GM18519 (cell line): ENCODE results near the gene ATRN.

Source experiments
- ATAC-seq: cut with Tn5 transposase; IDR thresholded peaks from one replicate; pipeline ENCODE4 v1.9.1; 2021; ENCODE audit warnings: mild to moderate bottlenecking, moderate library complexity; ENCODE audit not compliant: unreplicated experiment, low FRiP score

The ATRN gene

DNA sequence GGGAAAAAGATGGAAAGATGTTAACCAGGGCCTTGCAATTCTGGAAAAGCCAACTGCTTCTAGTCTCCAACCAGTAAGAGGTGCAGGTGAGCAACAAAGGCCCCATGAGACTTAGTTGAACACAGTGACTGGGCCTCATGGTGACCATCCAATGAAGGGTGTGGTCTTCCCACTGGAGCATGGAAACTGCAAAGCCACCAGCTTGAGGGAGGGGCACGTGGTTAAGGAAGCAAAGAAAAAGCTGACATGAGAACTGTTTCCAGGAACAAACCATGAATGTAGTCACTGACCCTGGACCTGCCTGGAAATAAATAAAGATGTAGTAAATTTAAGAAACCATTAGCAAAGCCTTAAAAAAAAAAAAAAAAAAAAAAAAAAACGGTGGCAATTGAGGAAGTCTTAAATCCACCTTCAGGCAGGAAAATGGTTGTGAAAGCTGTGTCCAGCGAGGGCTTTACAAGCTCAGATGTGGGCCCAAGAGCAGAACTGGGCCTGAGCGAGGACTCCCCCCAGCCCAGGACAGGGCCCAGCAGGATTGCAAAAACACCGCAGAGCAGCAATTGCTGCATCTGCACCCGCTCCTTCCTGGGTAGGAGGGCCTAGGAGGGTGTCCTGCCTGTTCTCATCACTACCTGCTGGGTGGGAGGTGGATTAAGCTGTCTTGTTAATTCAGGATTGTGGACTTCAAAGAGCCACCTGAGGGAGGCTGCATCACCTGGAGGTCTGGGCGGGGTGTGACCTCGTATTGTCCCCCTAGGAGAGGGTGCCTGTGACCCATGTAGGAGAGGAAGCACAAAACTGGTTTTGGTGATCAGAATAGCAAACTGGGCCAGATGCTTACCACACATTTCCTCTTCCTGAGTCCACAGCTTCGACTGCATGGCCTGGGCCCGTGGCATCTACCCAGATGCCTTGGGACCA lies 182.1 kb downstream of the ATRN start:
- ATAC-seq, result no peak

DNA sequence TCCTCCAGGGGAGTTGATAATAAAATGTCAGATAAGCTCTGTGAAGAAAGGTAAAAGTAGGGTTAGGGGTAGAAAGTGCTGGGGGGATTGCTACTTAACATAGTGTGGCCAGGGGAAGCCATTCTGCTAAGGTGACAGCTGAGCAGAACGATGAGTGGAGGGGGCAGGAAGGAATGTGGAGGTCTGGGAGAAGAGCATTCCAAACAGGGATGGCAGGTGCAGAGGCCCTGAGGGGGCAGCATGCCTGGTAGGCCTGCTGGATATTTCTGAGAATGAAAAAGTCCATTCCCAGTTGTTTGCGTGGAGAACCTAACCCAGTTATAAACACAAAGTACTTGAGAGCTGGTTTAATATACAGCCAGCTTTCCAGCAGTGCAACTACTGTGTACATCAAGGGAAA lies 183.1 kb downstream of the ATRN start:
- no peak for ATAC-seq

DNA sequence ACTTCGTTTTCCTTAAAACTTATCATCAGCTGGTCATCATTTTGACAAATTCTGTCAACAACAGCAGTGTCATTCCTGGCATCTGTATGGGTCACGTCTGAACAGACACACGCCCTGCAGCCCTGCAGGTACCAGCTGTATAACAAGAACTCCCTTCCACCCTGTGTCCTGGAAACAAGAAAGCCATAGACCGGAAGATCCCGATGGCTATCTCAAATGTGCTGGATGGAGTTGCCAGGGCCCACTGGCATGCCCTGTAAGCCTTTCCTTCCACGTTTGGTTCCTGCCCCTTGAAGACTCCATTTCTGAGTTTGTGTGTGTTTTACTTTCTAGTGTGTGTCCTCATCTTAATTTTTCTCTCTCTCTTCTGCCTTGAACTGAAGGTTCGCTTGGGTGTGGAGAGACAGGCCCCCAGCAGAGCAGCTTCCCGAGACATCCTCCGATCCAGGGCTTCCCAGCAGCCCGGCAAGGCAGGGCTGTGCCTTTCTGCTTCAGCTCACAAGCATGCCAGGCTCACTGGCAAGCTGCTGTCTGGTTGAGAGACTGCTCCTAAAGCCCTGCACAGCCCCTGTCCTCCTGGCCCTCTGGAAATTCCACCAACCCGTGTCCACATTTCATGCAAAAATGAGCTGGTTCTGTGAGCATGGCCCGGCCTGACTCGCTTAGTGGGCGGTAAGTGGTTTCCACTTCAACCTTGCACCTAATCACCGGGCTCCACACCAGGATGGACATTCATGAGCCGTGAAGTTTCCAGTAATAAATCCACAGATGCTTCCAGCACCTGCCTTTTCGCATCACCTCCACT lies 183.7 kb downstream of the ATRN start:
- ATAC-seq, result no peak

DNA sequence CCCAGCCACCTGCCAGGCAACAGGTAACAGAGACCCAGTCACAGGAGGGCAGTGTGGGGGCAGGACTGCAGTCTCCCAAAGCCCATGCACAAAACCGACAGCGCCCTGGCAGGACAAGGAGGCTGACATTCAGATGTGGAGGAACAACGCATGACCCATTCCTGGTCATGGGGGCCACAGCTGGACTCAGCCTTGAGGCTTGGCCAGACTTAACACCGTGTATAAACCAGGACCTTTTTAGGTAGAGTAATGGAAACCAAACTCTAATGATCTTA lies 184.2 kb downstream of the ATRN start:
- no peak for ATAC-seq

- ATAC-seq, result no peak
These were observed 187.3 kb downstream of the ATRN start for GRCh38 chr20:3658019-3658715.

DNA sequence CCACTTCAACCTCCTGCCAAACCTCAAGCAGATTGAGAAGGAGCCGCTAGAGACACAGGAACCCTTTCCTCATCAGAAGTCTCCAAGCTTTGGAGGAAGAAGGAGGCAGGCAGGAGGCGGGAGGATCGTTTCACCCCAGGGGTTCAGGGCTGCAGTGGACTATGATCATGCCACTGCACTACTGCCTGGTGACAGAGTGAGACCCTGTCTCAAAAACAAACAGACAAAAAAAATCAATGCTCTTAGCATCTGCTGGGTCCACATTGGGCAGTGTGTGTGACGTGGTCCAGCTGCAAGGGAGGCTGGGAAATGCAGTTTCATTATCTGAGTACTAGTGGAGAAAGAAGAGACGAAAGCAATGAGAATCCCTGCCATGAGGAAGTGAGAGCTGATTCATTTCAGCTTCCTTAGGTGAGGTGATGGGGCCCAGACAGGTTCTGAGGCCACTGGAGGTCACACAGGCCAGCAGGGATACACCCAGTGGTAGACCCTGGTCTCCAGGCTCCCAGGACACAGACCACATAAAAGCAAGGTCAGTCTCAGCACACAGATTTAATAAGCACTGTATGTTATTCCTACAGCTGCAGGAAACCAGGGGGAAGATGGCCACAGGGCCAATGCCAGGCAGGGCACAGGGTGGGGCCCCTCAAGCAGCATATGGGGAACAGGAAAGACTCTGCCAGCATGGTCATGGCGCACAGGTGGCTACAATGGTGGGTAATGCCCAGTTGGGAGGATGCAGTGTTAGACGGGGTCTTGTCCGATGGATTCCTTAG lies 188.1 kb downstream of the ATRN start:
- peak; percentile 89 for ATAC-seq

DNA sequence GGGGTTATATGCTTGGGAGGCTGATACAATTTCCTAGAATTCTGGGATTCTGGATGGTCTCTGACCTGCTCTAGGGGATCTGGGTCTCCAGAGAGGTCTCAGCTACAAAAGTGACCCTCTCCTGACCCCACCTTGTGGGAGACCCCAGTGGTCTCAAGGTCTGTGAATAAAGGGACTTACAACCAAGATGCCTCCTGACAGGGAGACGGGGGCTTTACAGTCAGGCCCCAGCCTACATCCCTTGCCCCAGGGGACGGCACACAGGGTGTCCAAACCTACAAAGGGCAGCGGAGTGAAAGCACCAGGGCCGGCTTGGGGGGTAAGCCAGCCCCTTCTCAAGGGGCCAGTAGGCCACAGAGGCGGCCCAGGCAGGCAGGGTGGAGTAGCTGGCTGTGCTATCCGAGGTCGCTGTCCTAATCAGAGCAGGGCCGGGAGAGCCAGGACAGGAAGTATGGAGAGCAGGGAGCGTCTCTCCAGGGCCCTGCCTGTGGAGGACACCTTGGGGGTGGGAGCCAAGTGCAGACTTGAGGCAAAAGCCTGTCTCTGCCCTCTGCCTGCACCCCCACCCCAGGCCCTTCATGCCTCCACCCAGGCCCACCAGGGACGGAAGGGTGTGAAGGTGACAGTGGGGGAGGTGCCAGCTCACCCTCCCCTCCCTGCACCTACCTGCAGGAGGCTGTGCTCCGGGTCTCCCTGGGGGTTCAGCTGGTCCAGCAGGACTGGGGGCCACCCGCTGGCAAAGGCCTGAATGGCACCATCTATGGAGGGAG lies 188.9 kb downstream of the ATRN start:
- ATAC-seq, result no peak

DNA sequence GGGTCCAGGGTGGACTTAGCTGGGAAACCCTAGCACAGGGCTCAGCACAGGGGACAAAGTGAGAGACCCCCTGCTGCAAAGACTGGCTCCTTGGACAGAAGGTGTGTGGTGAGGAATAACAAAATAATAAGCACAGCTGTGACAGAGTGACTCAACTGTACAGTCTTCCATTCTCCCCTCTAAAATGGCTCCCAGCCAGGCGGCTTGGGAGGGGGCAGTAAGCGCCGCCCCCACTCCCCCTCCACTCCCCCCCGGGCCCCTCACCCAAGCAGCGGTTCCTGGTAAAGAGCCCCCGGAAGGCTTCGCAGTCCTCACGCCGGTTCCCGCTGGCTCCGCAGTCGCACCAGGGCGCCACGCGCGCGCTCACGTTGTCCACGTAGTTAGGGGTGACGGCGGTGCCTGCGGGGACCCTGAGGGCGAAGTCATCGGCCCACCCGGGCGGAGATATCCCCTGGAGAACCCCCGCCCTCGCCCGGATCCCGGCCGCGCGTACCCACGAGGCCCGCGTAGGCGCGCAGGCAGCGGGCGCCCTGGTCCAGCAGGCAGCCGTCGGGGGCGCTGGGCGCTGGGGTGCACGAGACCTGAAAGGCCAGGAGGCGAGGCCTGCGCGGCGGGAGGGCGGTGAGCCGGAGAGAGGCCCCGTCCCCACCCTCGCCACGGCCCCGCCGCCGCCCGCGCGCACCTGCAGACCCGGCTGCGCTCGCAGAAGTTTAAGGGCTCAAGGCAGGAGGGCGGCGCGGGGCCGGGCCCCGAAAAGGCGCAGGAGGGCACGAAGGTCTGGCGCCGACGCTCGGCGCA lies 189.6 kb downstream of the ATRN start:
- ATAC-seq, result no peak

- no peak for ATAC-seq
These were observed 190.4 kb downstream of the ATRN start for GRCh38 chr20:3661060-3661813.

DNA sequence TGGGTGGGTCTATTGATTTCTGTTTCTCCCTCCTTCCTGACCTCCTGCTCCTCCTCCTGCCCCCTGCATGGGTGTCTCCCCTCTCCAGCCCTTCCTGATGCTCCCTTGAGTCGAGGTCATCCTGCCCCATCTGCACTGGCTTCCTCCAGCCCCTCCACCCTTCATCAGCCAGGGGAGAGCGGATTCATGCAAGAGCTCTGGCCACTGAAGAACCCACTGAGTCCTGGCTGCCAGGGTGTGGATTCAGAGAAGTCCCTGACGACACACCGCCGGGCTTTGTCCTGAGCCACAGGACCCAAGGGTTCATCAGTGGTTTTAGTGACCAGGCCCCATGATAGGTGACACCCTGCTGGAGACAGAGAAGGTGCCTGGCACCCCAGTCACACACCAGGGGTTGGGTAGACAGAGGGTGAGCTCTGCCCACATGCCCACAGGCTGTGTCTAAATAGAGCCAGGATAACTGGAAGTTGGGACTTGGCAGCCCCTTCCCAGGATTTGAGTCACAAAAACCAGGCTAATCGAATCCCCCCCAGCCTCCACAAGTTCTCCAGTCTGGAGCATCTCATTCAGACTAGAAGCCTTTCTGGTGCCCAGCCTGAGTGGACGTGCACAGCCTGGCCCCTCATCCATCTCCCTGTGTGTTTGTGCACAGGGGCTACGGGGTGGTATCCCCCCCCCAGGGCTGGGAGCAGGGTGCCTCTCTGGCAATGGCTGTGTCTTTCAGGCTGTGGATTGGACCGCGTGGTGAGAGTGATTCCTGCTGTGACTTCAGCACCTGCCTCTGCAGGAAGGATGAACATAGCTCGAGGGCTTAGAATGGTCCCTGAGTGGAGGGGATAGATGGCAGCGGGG lies 191.2 kb downstream of the ATRN start:
- ATAC-seq, result no peak

DNA sequence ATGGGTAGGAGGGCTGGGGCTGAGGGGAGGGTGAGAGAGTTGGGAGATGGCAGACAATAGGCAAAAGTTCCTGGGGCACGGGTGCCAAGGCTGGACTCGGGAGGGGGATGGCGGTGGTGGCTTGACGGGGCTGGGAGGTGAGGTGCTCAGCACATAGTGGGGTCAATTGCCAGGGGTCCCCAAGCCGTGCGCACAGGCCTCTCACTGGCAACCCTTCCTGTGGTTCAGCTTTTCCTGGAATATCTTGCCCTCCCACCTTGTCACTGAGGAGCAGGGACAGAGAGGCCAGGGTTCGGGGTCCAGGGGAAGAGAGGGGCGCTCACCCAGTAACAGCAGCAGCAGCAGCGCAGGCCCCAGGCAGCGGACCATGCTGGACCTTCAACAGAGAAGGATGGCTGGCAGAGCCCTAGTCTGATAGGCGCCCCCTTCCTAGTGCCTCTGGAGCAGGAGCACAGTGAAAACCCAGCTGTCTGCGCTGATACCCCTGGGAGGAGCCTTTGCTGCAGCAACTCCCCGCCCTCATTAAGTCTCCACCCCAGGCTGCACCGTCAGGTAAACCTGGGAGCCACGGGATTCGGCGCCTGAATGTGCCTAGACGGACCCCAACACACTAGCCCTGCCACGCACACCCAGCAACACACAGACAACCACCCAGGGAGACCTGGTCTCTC lies 192.3 kb downstream of the ATRN start, which contains the start of gene GFRA4:
Gene GFRA4, minus strand, starts transcription at position 369 of the 671 bp plus-strand sequence. Its CDS starts 0 bp downstream, at position 369.
- ATAC-seq, result no peak

GRCh38 chr20:3663858-3664257 lies 193.0 kb downstream of the ATRN start:
- ATAC-seq, result no peak

DNA sequence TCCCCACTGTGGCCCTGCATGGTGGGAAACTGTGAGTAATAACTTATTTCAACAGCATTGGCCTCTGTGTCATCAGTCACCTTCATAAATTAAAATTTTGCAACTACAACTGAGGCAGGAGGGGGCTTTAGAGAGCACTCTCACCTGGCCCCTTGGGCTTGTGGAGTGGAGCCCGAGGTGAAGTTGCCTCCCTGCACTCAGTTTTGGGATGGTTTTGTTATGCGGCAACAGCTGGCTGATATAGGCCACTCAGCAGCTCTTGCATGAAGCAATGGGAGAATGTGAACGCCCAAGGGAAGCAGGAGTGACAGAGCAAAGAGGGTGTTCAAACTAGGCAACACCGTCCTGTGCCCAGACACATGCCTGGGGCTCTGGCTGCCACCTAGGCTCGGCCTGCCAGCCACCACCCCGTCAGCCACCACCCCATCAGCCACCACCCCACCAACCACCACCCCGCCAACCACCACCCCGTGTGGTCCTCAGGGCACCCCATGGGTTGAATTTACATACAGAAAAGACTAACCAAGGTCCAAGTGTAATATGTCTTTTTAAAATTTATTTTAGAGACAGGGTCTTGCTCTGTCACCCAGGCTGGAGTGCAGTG lies 196.7 kb downstream of the ATRN start:
- no peak for ATAC-seq

DNA sequence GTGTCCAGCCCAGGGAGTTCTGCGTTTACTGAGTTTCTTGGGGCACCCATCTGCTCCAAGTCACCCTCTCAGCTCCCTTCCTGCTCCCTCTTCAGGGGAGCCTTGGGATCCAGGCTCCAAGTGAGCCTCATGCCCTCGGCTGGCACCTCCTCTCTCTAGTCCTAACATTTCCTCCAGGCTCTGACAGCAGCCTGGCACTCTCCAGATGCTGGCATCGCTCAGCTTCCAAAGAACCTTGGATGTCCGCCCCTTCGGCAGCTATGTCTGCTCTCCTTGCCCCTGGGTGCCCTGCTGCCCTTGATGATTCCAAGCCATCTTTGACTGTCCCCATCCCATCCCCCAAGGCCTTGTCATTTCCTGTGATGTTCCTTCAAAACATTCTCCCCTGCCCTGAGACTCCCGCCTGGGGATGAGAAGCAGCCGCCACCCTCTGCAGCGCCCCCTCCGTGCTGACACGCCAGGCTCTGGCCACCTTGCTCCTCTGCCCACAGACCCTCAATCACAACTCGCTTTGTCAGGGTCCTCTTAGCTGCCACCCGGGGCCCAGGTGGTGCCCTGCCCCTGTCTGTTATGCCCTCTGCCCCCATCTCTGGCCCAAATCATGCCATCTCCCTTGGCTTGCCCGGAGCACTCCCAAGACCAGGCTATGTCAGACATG lies 199.0 kb downstream of the ATRN start:
- ATAC-seq, result no peak

GRCh38 chr20:3670511-3670910 lies 199.7 kb downstream of the ATRN start:
- ATAC-seq, result no peak

DNA sequence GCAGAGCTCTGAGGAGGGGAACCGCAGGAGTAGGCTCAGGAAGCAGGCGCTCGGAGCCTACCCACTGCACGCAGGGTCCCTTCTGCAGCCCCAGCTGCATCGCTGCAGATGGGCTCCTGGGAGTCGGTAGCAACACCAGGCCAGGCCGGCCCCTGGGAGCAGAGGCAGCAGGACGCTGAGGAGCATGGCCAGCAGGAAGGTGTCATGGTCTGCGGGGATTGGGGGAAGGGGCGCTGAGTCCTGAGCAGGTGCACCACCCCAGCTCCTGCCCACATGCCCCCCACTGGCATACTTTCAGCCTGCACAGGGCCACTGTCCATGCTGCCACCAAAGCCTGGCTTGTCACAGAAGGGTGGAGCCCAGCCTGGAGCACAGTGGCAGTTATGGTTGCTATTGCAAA lies 200.1 kb downstream of the ATRN start:
- ATAC-seq, result no peak
